ENCODE data around the gene PTPN4. TPM values are rescaled to one million over a fixed set of nuclear protein-coding genes. Genes with fewer than 3 reads are reported as not detected.

Gene PTPN4
- polyA plus RNA-seq, 3 donors, result 5.5 to 6.7 (median 5.7) TPM

DNA sequence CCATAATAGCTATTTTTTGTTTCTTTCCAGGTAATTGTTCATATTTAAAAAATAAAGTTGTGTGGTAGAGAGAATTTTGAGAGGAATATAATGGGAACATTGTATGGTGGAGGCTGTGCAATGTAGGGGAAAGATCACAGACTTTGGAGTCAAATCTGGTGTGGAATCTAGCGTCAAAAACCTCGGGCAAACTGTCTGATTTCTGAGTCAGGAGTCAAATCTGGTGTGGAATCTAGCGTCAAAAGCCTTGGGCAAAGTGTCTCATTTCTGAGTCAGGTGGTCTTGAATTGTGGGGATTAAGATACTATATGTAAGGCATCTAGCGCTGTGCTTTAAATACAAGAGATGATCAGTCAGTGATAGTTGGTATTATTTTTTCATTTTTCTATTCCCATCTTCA is 5.1 kb downstream of the PTPN4 start:
- peaks cover 30% of the 10 kb centered on the region for H3K4me1 Mint-ChIP-seq
- peaks cover 0 to 4% (median 0%) of the 10 kb centered on the region in 7 donors for H3K9me3 Mint-ChIP-seq
- no peak overlapping the region for H3K27ac Mint-ChIP-seq
- no peak for DNase-seq
- Histone ChIP-seq H3K36me3 (replicated peaks in 1 of 2; ENCODE audit: control insufficient read depth in 1 of 2, insufficient read depth in 2 of 2, low read length in 2 of 2) (no peaks in the 10 kb centered on the region), H3K27ac (ENCODE audit: low read depth in 1 of 2, low read length in 2 of 2) (no peak overlapping the region), H3K4me1 (ENCODE audit: control insufficient read depth in 1 of 2, insufficient read depth in 2 of 2, low read length in 2 of 2) (peaks cover 10 to 20% of the 10 kb centered on the region in 2 donors), H3K9me3 (replicated peaks in 1 of 2; ENCODE audit: control insufficient read depth in 1 of 2, insufficient read depth in 1 of 2, low read length in 2 of 2) (no peaks in the 10 kb centered on the region), H3K4me2 (replicated peaks; ENCODE audit: extremely low read depth, low read length, poor library complexity, severe bottlenecking) (no peak overlapping the region), H3K4me3 (replicated peaks in 1 of 3; ENCODE audit: low read depth in 2 of 3, low read length in 3 of 3) (no peak overlapping the region), H3K27me3 (ENCODE audit: control insufficient read depth in 2 of 2, insufficient read depth in 2 of 2, low read length in 2 of 2) (no peaks in the 10 kb centered on the region), H4K20me1 (ENCODE audit: insufficient read depth, low read length) (peaks cover 4% of the 10 kb centered on the region), H3K9ac (ENCODE audit: insufficient read depth, low read length, poor library complexity, severe bottlenecking) (no peak overlapping the region), H3K79me2 (ENCODE audit: insufficient read depth, low read length) (peaks cover 34% of the 10 kb centered on the region), H2AFZ (ENCODE audit: insufficient read depth, low read depth, low read length, poor library complexity, severe bottlenecking) (no peak overlapping the region)
- H3K4me3 Mint-ChIP-seq, result no peak overlapping the region
- H3K36me3 Mint-ChIP-seq, result peaks cover 0 to 5% of the 10 kb centered on the region in 2 donors
- intact Hi-C loops (cut with micrococcal nuclease), result no loop called here
- 100% methylated on average over 1 of the region's 4 CpGs for WGBS (ENCODE audit: insufficient coverage)
- H3K27me3 Mint-ChIP-seq (ENCODE audit: low read depth in 3 of 3), result no peaks in the 10 kb centered on the region
- no peak for TF ChIP-seq CTCF (IDR thresholded peaks at IDR 0.05)

GRCh38 chr2:119765433-119766002 is 5.8 kb downstream of the PTPN4 start:
- H3K9me3 ChIP-seq (replicated peaks in 1 of 2; ENCODE audit: control insufficient read depth in 1 of 2, insufficient read depth in 1 of 2, low read length in 2 of 2), result no peaks in the 10 kb centered on the region
- Mint-ChIP-seq H3K4me3 (no peak overlapping the region), H3K27me3 (ENCODE audit: low read depth in 3 of 3) (no peaks in the 10 kb centered on the region), H3K9me3 (peaks cover 0 to 4% (median 0%) of the 10 kb centered on the region in 7 donors), H3K36me3 (peaks cover 0 to 5% of the 10 kb centered on the region in 2 donors), H3K4me1 (peaks cover 27% of the 10 kb centered on the region), H3K27ac (peak overlapping the region in 1 of 7 donors; percentile 12)
- H3K27ac ChIP-seq (ENCODE audit: low read depth in 1 of 2, low read length in 2 of 2), result no peak overlapping the region
- no peak overlapping the region for H3K4me3 ChIP-seq (replicated peaks in 1 of 3; ENCODE audit: low read depth in 2 of 3, low read length in 3 of 3)
- H3K4me1 ChIP-seq (ENCODE audit: control insufficient read depth in 1 of 2, insufficient read depth in 2 of 2, low read length in 2 of 2), result peaks cover 7 to 13% of the 10 kb centered on the region in 2 donors
- 81% methylated on average over 5 of the region's 5 CpGs for WGBS (ENCODE audit: insufficient coverage)
- no peak for DNase-seq
- no peak for TF ChIP-seq CTCF (IDR thresholded peaks at IDR 0.05)
- H3K36me3 ChIP-seq (replicated peaks in 1 of 2; ENCODE audit: control insufficient read depth in 1 of 2, insufficient read depth in 2 of 2, low read length in 2 of 2), result no peaks in the 10 kb centered on the region
- H3K9ac ChIP-seq (ENCODE audit: insufficient read depth, low read length, poor library complexity, severe bottlenecking), result no peak overlapping the region
- H4K20me1 ChIP-seq (ENCODE audit: insufficient read depth, low read length), result peaks cover 4% of the 10 kb centered on the region
- no peaks in the 10 kb centered on the region for H3K27me3 ChIP-seq (ENCODE audit: control insufficient read depth in 2 of 2, insufficient read depth in 2 of 2, low read length in 2 of 2)
- intact Hi-C loops (cut with micrococcal nuclease), result no loop called here
- H3K79me2 ChIP-seq (ENCODE audit: insufficient read depth, low read length), result peaks cover 27% of the 10 kb centered on the region
- H3K4me2 ChIP-seq (replicated peaks; ENCODE audit: extremely low read depth, low read length, poor library complexity, severe bottlenecking), result no peak overlapping the region
- no peak overlapping the region for H2AFZ ChIP-seq (ENCODE audit: insufficient read depth, low read depth, low read length, poor library complexity, severe bottlenecking)

Measured in CD14-positive monocyte (primary cell).